T follicular helper cell (primary cell): Measurements from ENCODE around the gene DYNLL1.
A peak's percentile ranks its signal among the peaks of the same experiment; 100 is the strongest.
"Not testable (repeated sequence)": the region's sequence is repeated elsewhere in the genome, so short reads cannot be mapped to it uniquely, and the experiment has no call there.

Experiments used
- DNase-seq: peaks from one replicate; pipeline ENCODE4 v3.0.0-alpha.2; 2020; ENCODE audit warnings: low read depth

The DYNLL1 gene

GRCh38 chr12:120515496-120515895 is 19.6 kb downstream of the DYNLL1 start:
- DNase-seq = no peak

GRCh38 chr12:120519324-120519723 is 23.4 kb downstream of the DYNLL1 start:
- DNase-seq = not testable (repeated sequence)

DNA sequence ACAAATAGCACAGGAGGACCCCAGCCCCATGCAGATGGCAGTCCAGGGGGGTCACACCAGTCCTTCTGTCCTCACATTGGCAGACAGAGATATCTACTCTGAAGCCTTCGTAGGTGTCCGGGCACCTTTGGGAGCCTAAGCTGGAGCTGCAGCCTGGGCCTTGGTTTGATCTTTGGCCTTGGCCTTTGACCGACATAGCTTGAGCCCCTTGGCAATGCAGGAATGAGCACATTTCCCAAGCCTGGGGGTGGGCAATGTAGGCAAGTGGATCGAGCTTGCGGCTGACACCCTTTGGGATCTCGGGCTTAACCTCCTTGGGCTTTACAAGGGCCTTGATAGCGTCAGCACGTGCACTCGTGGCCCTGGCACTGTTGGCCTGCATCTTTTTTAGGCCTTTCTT is 26.7 kb downstream of the DYNLL1 start:
- no peak for DNase-seq

GRCh38 chr12:120528861-120529525 is 33.1 kb downstream of the DYNLL1 start, which contains the start of gene COQ5:
Gene COQ5, minus strand, starts transcription at chr12:120529158. Its CDS starts 17 bp downstream, at chr12:120529141.
- DNase-seq = peak; percentile 72

GRCh38 chr12:120529641-120530417 is 33.9 kb downstream of the DYNLL1 start:
- no peak for DNase-seq

- DNase-seq = not testable (repeated sequence)
These were observed 34.5 kb downstream of the DYNLL1 start for GRCh38 chr12:120530418-120530761.

GRCh38 chr12:120532701-120533238 is 36.9 kb downstream of the DYNLL1 start:
- no peak for DNase-seq

GRCh38 chr12:120534203-120534702 is 38.3 kb downstream of the DYNLL1 start, which contains the start of gene RNF10:
Gene RNF10, plus strand, starts transcription at chr12:120534356. Its CDS starts 456 bp downstream, at chr12:120534812.
- DNase-seq = peak; percentile 63

DNA sequence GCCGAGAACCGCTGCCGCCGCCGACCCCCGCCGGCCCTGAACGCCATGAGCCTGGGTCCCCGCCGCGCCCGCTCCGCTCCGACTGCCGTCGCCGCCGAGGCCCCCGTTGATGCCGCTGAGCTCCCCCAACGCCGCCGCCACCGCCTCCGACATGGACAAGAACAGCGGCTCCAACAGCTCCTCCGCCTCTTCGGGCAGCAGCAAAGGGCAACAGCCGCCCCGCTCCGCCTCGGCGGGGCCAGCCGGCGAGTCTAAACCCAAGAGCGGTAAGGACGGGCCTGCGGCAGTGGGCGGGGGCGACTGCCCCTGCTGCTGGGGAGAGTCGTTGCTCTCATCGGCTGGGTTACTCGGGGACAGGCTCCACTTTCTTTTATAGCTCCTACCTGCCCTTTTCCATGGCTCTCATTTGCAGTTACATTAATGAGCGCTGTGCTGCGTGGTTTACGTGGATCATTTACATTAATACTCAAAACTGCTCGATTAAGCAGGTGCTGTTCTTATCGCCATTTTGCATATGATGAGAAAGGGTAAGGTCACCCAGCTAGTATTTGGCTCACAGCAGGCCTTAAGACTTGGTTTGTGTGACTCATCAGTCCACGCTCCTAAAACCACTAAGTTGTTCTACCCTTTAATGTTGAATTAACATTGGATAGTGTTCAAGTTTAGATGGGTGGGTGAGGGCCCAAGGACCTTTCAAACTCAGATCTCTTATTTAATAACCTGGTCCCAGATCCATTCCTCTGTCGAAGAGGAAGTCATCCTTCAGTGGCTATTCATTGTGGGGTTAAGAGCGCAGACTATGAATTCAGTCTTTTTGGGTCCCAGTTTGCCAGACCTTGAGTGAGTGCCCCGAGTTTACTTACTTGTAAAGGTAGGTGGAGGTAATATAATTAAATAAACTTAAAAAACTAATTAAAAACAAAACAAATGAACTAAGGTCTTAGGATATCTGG is 39.1 kb downstream of the DYNLL1 start:
- peak; percentile 34 for DNase-seq

- DNase-seq = peak; percentile 9
These were observed 40.3 kb downstream of the DYNLL1 start for GRCh38 chr12:120536064-120536791.

DNA sequence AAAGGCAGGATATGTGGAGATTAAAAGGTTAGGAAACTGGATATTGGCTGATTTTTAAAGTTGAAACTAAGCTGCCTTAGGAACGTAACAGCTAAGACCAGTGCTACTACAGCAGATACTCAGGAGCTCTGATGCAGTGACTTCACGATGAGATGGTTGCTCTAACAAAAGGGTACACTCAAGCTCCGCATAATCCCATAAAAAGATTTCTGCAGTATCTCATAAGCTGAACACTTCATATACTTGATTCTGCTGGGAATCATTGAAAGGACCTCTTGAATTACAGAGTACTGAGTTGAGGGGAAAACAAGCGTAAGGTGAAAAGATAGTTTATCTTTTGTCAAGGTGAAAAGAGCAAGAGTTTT is 41.9 kb downstream of the DYNLL1 start:
- no peak for DNase-seq

DNA sequence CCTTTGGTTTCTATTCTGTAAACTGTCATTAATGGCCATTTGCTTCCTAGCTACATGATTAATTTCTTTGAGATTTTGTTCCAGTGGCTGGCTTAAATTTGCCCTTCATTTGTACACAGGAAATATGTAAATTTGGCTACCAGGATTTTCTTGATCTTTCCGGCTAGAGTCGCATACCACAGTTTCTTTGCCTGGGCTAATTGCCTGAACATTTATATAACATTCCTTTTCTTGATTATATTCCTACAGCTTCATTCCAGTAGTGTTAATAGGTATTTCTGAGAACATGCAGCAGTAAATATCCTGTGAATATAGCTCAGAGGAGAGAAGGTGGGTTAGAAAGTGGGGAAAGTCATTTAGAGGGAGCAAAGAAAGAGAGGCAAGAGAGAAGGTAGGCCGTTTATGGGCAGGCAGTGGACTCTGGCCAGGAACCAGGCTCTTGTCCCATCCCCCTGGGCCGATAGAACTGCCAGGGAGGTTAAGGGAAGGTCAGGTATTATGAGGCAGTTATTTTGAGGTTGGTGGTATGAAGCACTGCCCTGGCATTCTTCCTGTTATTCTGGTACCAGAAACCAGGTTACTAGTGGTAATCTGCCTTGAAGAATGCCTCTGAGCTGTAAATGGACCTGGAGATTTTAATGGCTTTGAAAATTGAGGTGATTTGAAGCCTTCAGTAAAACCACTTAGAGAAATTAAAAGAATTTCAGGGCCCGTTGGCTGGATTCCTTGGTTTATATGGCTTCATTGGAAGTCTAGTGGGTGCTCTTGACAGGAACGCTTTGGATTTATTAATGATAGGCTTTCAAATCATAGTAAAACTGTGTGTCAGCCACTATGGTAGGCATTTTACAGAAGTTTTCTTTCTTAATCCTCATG is 42.6 kb downstream of the DYNLL1 start:
- no peak for DNase-seq

- DNase-seq = no peak
These were observed 43.4 kb downstream of the DYNLL1 start for GRCh38 chr12:120539303-120539702.

GRCh38 chr12:120540445-120540844 is 44.5 kb downstream of the DYNLL1 start:
- no peak for DNase-seq

DNA sequence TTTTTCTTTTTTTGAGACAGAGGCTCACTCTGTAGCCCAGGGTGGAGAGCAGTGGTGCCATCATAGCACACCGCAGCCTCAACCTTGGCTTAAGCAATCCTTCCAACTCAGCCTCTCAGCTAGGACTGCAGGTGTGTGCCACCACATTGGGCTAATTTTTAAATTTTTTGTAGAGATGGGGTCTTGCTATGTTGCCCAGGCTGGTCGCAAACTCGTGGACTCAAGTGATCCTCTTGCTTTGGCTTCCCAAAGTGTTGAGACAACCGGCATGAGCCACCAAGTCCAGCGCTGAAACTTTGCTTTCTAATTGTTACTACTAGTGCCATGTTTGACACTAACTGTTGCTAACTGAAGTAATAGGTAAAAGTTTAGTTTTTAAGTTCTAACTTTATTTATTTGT is 46.3 kb downstream of the DYNLL1 start:
- no peak for DNase-seq

GRCh38 chr12:120544691-120545090 is 48.8 kb downstream of the DYNLL1 start:
- DNase-seq = no peak

- DNase-seq = no peak
These were observed 50.1 kb downstream of the DYNLL1 start for GRCh38 chr12:120546050-120546386.
